GM18517 (cell line): Measurements from ENCODE around the gene DHRS12.

Experiments
- ATAC-seq: cut with Tn5 transposase; IDR thresholded peaks from one replicate; pipeline ENCODE4 v1.9.1; 2021; ENCODE audit warnings: mild to moderate bottlenecking, moderate library complexity; ENCODE audit not compliant: unreplicated experiment

Gene DHRS12, protein sequence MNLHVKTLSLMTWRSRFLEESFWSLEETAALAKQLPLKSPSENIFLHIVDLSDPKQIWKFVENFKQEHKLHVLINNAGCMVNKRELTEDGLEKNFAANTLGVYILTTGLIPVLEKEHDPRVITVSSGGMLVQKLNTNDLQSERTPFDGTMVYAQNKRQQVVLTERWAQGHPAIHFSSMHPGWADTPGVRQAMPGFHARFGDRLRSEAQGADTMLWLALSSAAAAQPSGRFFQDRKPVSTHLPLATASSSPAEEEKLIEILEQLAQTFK

GRCh38 chr13:51803422-51804294 lies at the start of gene DHRS12:
TSS of gene DHRS12 (minus strand) at chr13:51804163. CDS start at chr13:51799659, 4,504 bp downstream.
- ATAC-seq = peak; percentile 77

GRCh38 chr13:51849145-51850101 lies 45.5 kb upstream of the DHRS12 start:
- ATAC-seq = no peak

DNA sequence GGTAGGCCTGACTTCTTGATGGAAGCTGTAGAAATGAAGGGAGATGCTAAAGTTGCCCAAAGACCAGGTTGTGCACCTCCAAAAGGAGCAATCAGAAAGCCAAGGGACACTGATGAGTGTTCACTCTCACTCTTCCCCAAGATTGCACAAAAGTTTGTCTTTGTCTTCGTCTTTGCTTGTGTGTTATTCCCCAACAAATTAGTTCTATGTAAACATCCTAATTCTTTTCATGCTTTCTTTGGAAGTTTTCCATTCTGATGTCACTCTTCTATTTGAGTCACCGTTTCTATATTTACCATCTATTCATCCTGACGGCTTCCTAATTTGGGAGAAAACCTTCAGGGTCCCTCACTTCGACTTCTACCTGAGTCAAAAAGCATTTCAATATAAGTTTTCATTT lies 44.7 kb upstream of the DHRS12 start:
- ATAC-seq = no peak

- ATAC-seq = no peak
Observed at GRCh38 chr13:51846756-51847155, 42.8 kb upstream of the DHRS12 start.

GRCh38 chr13:51845574-51846318 lies 41.8 kb upstream of the DHRS12 start:
- ATAC-seq = no peak

DNA sequence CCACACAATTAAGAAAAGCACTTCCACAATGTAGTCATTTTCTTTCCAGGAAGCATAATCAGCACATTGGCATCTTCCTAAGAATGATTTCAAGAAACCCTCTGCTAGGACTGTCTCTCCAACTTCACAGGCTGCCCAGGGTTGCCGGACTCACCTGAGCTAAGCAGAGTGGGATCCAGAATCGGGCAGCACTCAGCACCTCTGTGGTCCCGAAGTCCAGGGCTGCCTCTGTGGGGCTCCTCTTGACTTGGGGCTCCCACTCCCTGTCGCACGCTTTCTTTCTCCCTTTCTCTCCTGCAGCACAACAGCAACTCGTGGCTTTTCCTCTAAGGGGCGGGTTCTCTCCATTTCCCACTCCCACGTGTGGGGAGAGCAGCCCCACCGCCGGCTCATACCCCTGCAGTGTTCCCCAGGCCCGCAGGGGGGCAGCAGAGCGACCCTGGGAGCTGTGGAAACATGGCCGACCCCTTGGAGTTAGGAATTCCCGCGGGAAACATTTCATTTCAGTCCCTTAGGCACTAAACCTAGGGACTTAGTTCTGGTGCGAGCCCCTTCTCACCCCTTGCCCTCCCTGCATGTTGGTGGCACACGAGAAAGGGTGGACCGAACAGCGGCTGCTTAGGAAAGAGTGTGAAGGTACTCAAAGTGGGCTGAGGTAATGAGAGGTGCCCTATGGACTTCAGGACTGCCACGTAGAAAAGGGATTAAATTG lies 41.1 kb upstream of the DHRS12 start, which contains the start of gene TMEM272:
TSS of gene TMEM272 (minus strand) at position 316 of the 712 bp plus-strand sequence. CDS start 6,647 bp downstream, outside the sequence.
- ATAC-seq = no peak

- no peak for ATAC-seq
Observed at GRCh38 chr13:51843529-51843928, 39.6 kb upstream of the DHRS12 start.

GRCh38 chr13:51841732-51842131 lies 37.8 kb upstream of the DHRS12 start:
- no peak for ATAC-seq

- ATAC-seq = no peak
Observed at GRCh38 chr13:51840917-51841316, 37.0 kb upstream of the DHRS12 start.

DNA sequence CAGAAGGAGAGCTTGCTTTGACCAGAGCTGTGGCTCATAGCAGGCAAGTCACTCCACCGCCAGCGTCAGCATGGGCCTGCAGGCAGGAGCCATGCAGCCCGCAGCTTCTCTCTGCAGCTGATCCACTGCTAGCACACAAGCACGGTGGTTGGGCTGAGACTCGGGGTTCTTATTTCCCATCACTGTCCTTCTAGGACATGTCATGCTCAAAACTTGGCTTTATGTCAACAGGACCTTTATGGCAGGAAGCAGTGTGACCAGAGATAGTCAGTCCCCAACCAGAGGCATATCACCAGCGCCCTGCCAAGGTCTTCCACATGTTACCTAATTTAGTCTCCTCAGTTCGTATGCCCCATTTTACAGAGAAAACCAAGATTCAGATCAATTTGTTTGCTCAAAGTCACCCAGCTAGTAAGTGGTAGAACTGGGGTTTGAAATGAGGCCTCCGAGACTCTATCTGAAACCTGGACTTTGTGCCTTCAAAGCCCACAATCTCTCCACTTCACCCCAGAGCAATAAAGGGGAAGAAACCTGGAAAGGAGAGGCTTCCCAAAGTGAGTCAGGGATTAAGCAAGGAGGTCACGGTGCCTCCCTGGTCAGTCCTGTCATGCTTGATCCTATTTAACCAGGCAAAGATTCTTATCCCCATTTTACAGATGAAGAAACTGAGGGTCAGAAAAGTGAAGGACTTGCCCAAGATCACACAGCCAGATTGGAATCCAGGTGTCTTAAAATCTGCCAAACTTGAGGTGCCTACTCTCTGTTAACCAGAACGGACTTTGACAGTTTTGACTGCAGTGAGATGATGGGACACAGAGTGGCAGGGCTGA lies 36.0 kb upstream of the DHRS12 start:
- no peak for ATAC-seq

DNA sequence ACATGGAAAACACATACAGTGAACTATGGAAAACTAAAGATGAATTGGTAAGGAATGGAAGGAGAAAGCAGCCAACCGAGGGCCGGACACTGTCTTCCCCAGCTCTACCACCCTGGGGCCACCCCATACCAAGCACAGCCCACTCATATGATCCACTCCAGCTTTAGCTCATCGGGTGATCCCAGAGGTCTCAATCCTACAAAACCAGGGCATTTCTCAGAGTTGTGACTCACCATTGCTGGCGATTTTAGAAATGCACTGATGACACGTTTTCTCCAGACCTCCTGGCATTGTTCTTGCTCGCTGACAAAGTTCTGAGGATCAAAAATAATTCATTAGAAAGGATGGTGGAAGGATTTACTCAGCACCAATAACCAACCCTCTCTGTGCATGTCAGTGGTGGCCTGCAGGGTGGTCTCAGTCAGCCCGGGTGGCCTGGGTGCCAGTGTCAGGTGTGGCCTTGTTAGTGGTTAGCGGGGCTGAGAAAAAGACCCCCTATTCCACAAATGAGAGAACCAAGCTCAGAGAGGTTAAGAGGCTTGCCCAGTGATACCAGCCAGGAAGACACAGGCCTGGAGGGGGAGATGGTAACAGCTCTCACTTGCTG lies 34.4 kb upstream of the DHRS12 start:
- no peak for ATAC-seq

DNA sequence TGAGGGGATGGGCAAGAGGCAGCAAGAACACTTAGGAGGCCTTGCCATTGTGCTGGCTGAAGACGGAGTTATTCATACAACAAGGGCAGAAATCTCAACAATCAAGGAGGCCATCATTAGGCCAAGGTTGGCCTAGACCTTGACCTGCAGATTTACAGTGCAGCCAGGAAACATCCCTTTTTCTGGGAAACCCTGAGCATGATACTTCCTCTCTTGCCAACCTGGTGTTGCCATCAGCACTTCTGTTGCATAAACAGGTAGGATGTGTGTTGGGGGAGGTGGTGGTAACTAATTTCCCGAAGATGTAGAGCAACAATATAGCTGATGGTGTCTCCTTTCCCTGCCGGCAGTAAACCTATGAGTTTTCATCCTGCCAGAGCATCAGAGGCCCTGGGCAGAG lies 33.1 kb upstream of the DHRS12 start:
- ATAC-seq = no peak

DNA sequence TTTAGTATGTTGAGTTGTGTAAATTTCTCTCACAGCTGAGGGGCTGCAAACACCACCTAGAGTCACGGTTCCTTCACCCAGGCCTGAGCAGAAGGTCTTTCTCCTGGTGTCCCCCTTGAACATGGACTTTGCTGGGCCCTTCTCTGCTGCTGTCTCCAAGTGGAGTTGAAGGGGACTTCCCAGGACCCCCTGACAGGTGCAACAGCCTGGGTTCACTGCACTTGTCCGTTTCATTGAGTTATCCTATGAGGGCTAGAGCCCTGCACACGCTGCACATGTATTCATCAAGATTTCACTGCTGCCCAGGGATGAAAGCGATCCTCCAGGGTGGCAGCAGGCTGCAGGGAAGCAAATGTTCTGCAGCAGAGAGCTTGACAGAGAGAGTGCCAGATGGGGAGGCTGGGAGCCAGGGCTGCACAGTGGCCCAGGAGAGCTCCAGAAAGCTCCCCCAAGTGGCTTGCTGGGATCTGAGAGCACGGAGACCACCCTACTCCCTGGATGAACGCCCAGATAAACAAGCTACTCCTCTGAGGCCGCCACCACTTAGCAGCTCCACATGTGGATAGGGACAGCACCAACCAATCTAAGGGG lies 30.7 kb upstream of the DHRS12 start:
- ATAC-seq = no peak

DNA sequence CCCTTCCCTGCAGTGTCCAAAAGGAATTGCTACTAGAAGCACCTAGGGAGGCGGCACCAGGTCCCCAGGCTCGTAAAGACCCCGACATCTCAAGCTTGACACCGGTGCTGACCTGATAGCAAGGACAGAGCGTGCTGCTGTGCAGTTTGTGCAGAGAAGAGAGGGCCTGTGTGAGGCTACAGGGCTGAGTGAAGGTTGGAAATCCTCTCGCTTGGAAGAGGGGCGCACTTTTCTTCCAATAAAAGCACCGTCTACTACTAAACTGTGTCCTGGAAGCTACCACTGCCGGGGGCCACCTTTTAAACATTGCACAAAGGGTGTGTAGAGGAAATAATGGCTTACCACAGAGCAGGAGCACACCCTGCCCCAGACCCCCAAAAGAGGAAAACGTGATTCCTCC lies 30.0 kb upstream of the DHRS12 start:
- no peak for ATAC-seq

GRCh38 chr13:51832471-51833152 lies 28.6 kb upstream of the DHRS12 start:
- ATAC-seq = peak; percentile 86

DNA sequence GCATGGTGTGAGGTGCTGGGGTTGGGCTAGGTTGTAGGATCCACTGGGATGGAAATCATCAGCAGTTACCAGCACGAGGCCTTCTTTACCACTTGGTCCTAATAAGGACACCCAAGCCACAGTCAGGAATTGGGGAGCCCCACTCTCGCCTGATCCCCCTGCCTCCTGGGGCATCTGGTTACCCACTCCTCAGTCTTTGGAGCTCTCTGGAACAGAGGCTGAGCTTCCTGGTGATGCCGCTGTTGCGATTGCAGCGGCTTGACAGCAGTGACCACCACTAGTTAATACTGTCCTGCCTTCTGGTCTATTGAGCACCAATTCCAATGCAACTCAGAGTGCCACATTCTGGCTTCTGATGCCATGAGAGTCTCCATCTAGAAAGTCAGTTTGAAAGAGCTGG lies 27.6 kb upstream of the DHRS12 start:
- no peak for ATAC-seq

- no peak for ATAC-seq
Observed at GRCh38 chr13:51829568-51829899, 25.6 kb upstream of the DHRS12 start.
